Neural progenitor cell (in vitro differentiated cells): ENCODE data around the gene RAD51B. TPM values are rescaled to one million over a fixed set of nuclear protein-coding genes. Genes with fewer than 3 reads are reported as not detected.

ENCODE experiments used
- DNase-seq: peaks from one replicate; pipeline ENCODE4 v3.0.0-alpha.2; 2016; ENCODE audit warnings: low spot score
- H2AFZ ChIP-seq: fragments of 200-600 bp; sonication (generic); replicated peaks from 2 replicates; pipeline ENCODE4 v1.6.1; 2016; ENCODE audit warnings: antibody characterized with exemption
- H3F3A ChIP-seq: fragments of 200-600 bp; sonication (generic); 2 replicates; pipeline ENCODE4 v1.6.1; 2016; ENCODE audit warnings: antibody characterized with exemption, low read depth
- H3K27ac ChIP-seq: fragments of 200-600 bp; sonication (generic); 2 replicates; pipeline ENCODE4 v1.5.1; 2016; ENCODE audit warnings: mild to moderate bottlenecking
- H3K27me3 ChIP-seq: fragments of 200-600 bp; sonication (generic); 2 replicates; pipeline ENCODE4 v1.6.1; 2016; ENCODE audit warnings: mild to moderate bottlenecking, moderate library complexity
- H3K36me3 ChIP-seq: fragments of 200-600 bp; sonication (generic); 2 replicates; pipeline ENCODE4 v1.5.1; 2016
- H3K4me1 ChIP-seq: fragments of 200-600 bp; sonication (generic); 2 replicates; pipeline ENCODE4 v1.6.1; 2016; ENCODE audit warnings: mixed run types
- H3K4me2 ChIP-seq: fragments of 200-600 bp; sonication (generic); 2 replicates; pipeline ENCODE4 v1.6.1; 2016
- H3K4me3 ChIP-seq: fragments of 200-600 bp; sonication (generic); 2 replicates; pipeline ENCODE4 v1.5.1; 2016
- H3K79me2 ChIP-seq: fragments of 200-600 bp; sonication (generic); 2 replicates; pipeline ENCODE4 v1.6.1; 2016; ENCODE audit warnings: low read depth
- H3K9ac ChIP-seq: fragments of 200-600 bp; sonication (generic); 2 replicates; pipeline ENCODE4 v1.6.1; 2016
- H3K9me3 ChIP-seq: fragments of 200-600 bp; sonication (generic); 2 replicates; pipeline ENCODE4 v1.5.1; 2016; ENCODE audit warnings: low read depth
- H4K20me1 ChIP-seq: fragments of 200-600 bp; sonication (generic); 2 replicates; pipeline ENCODE4 v1.6.1; 2016; ENCODE audit warnings: low read depth
- H3K27ac Mint-ChIP-seq: 3 replicates; pipeline ENCODE4 v1.8.0; 2021; ENCODE audit warnings: mixed read lengths
- H3K27me3 Mint-ChIP-seq: 2 replicates; pipeline ENCODE4 v1.8.0; 2022; ENCODE audit warnings: low read depth, mild to moderate bottlenecking, inconsistent platforms, moderate library complexity, mixed read lengths; ENCODE audit not compliant: insufficient read depth
- H3K36me3 Mint-ChIP-seq: 3 replicates; pipeline ENCODE4 v1.8.0; 2021; ENCODE audit warnings: mixed read lengths
- H3K4me1 Mint-ChIP-seq: 3 replicates; pipeline ENCODE4 v1.8.0; 2021; ENCODE audit warnings: mixed read lengths
- H3K4me3 Mint-ChIP-seq: 3 replicates; pipeline ENCODE4 v1.8.0; 2021; ENCODE audit warnings: mild to moderate bottlenecking, moderate library complexity, mixed read lengths
- H3K9me3 Mint-ChIP-seq: 3 replicates; pipeline ENCODE4 v1.8.0; 2020; ENCODE audit warnings: mixed read lengths
- CTCF ChIP-seq: fragments of 200-600 bp; sonication (generic); IDR thresholded peaks from 2 replicates; pipeline ENCODE4 v1.5.1; 2017; ENCODE audit warnings: antibody characterized with exemption, mild to moderate bottlenecking
- EZH2 ChIP-seq: fragments of 200-600 bp; sonication (generic); IDR thresholded peaks from 2 replicates; pipeline ENCODE4 v1.6.1; 2017; ENCODE audit warnings: antibody characterized with exemption, mild to moderate bottlenecking, moderate library complexity
- EZH2phosphoT487 ChIP-seq: fragments of 200-600 bp; sonication (generic); IDR thresholded peaks from 2 replicates; pipeline ENCODE4 v1.6.1; 2017; ENCODE audit warnings: antibody characterized with exemption
- total RNA-seq: library from RNA; depleted of rRNA; stranded (reverse); fragments of >200 nt; gene quantifications from 2 replicates; pipeline ENCODE4 v1.2.3, GENCODE V29; 2015; ENCODE audit warnings: low replicate concordance

The RAD51B gene
- total RNA-seq, 1 donor from 2014 or later: 50.5 TPM

- Mint-ChIP-seq H3K4me1 (peaks cover 61% of the 10 kb centered on the region), H3K27me3 (peaks cover 12% of the 10 kb centered on the region), H3K27ac (peak overlapping the region; percentile 12), H3K4me3 (peak overlapping the region; percentile 7), H3K36me3 (no peaks in the 10 kb centered on the region), H3K9me3 (no peaks in the 10 kb centered on the region)
- Histone ChIP-seq H3K27me3 (no peaks in the 10 kb centered on the region), H3K9me3 (no peaks in the 10 kb centered on the region), H3K4me3 (no peak overlapping the region), H3K9ac (no peak overlapping the region), H3K27ac (no peak overlapping the region), H3K36me3 (no peaks in the 10 kb centered on the region), H3K79me2 (no peaks in the 10 kb centered on the region), H2AFZ (no peak overlapping the region), H4K20me1 (no peaks in the 10 kb centered on the region), H3K4me1 (peaks cover 10% of the 10 kb centered on the region), H3K4me2 (no peak overlapping the region), H3F3A (no peaks in the 10 kb centered on the region)
- DNase-seq: no peak
- TF ChIP-seq EZH2phosphoT487: no peak
- TF ChIP-seq CTCF: no peak
- TF ChIP-seq EZH2: no peak
These were observed 834.2 kb downstream of the RAD51B start for GRCh38 chr14:68653804-68654203.

- TF ChIP-seq CTCF (no peak), EZH2 (no peak), EZH2phosphoT487 (no peak)
- no peak overlapping the region for H3K4me3 ChIP-seq
- H3K9me3 ChIP-seq: no peaks in the 10 kb centered on the region
- H3K36me3 ChIP-seq: no peaks in the 10 kb centered on the region
- no peak for DNase-seq
- Mint-ChIP-seq H3K4me1 (peaks cover 60% of the 10 kb centered on the region), H3K27ac (peak overlapping the region; percentile 90), H3K4me3 (no peak overlapping the region), H3K27me3 (peaks cover 12% of the 10 kb centered on the region), H3K9me3 (no peaks in the 10 kb centered on the region), H3K36me3 (no peaks in the 10 kb centered on the region)
- H3K27ac ChIP-seq: no peak overlapping the region
- H2AFZ ChIP-seq: no peak overlapping the region
- no peaks in the 10 kb centered on the region for H3F3A ChIP-seq
- peaks cover 17% of the 10 kb centered on the region for H3K4me1 ChIP-seq
- H4K20me1 ChIP-seq: no peaks in the 10 kb centered on the region
- no peak overlapping the region for H3K9ac ChIP-seq
- no peak overlapping the region for H3K4me2 ChIP-seq
- H3K27me3 ChIP-seq: no peaks in the 10 kb centered on the region
- H3K79me2 ChIP-seq: no peaks in the 10 kb centered on the region
These were observed 834.9 kb downstream of the RAD51B start for GRCh38 chr14:68654471-68654941.

- TF ChIP-seq CTCF (no peak), EZH2phosphoT487 (no peak), EZH2 (no peak)
- H4K20me1 ChIP-seq: no peaks in the 10 kb centered on the region
- no peak overlapping the region for H2AFZ ChIP-seq
- Mint-ChIP-seq H3K27ac (peak overlapping the region; percentile 90), H3K36me3 (no peaks in the 10 kb centered on the region), H3K4me3 (no peak overlapping the region), H3K27me3 (peaks cover 9% of the 10 kb centered on the region), H3K9me3 (no peaks in the 10 kb centered on the region), H3K4me1 (peaks cover 67% of the 10 kb centered on the region)
- no peaks in the 10 kb centered on the region for H3K36me3 ChIP-seq
- no peak overlapping the region for H3K4me2 ChIP-seq
- no peak overlapping the region for H3K4me3 ChIP-seq
- no peaks in the 10 kb centered on the region for H3K9me3 ChIP-seq
- no peaks in the 10 kb centered on the region for H3K79me2 ChIP-seq
- no peak overlapping the region for H3K27ac ChIP-seq
- DNase-seq: no peak
- H3F3A ChIP-seq: peaks cover 4% of the 10 kb centered on the region
- H3K27me3 ChIP-seq: no peaks in the 10 kb centered on the region
- H3K4me1 ChIP-seq: peaks cover 20% of the 10 kb centered on the region
- H3K9ac ChIP-seq: no peak overlapping the region
These were observed 835.6 kb downstream of the RAD51B start for GRCh38 chr14:68655021-68655831.
